ENCODE data around the gene CHTF18.
"Not testable (repeated sequence)": the region's sequence is repeated elsewhere in the genome, so short reads cannot be mapped to it uniquely, and the experiment has no call there.

CHTF18 gene

DNA sequence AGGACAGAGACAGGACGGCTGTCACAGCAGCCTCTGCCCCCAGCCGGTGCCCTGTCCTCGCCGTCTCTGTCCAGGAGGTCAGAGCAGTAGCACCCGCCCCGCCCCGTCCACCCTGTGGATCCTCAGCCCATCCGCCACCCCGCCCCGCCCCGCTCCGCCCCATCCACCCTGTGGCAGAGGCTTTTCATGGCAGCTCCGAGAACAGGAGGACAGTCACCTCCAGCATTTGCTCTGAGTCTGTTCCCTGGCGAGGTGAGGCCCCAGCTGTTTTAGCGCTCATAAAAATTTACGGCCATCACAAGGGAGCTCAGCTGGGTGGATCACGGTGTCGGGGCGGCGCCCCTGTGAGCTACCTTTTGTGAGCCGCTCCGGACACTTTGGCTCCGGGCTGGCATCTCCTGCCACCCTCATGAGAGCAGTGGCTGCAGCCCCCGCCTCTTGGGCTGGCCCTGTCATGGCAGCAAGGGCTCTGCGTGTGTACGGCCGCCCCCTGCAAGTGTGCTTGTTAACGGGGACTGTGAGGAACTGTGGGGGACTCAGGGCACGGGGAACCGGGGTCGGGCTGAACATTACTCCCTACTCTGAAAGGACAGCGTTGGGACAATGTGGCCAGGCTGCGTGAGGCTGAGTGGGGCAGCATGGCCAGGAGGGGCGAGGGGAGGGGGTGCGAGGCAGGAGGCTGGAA is 44.4 kb downstream of the CHTF18 start:
- DNase-seq, result no peak

DNA sequence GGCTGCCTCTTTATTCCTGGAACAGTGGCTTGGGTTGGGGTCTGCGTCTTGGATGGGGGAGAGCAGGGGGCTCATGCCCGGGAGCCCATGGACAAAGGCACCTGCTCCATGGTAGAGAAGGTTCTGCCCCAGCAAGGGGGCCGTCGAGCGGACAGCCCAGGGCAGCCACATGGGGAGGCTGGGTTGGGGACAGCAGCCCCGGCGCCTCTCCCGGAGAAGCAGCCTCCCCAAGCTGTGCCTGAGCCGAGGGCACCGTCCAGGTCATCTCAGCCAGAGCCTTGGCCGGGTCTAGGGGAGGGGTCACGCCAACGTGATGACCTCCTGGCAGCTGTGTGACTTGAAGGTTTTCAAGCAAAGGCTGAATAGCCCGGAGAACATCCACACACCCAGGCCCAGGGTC is 45.0 kb downstream of the CHTF18 start:
- no peak for DNase-seq

DNA sequence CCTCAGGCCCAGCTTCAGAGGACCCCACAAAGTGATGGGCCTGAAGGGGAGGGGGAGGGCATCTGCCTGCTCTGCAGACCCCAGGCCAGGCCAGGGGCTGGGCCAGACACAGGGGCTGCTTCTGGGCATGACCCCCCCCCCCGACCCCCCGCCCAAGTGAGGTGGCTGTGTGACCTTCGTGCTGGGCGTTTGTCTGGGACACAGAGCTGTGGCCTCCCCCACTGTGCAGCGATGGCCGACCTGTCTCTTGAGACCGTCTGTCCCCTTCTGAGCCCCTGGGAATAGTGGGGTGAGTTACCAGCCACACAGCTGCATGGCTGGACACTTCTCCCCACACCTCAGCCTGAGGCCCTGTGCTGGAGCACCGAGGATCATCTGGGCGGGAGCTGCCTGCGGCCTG is 47.0 kb downstream of the CHTF18 start:
- DNase-seq, result no peak

DNA sequence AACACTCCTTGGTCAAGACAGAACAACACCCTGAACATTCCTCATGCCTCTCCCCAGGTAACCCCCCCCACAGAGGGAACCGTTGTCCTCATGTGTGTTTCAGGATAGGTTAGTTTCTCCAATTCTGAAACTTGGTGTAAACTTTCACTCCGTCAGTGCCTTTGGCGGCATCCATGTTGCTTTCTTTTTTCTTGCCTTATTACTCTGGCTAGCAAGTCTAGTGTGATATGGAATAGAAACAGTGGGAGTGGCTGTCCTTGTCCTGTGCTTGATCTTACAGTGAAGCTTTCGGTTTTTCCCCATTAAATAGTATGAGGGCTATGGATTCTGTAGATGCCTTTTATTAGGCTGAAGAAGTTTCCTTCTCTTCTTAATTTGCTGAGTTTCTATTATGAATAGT is 47.8 kb downstream of the CHTF18 start:
- no peak for DNase-seq

DNA sequence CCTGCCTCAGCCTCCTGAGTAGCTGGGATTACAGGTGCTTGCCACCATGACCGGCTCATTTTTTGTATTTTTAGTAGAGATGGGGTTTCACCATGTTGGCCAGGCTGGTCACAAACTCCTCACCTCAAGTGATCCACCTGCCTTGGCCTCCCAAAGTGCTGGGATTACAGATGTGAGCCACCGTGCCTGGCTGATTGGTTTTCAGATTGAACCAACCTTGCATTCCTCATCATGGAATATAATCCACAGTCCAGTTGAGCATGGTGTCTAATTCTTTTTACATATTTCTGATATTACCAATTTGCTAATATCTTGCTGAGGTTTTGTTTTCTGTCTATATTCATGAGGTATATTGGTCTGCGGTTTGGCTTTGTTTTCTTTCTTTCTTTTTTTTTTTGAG is 48.4 kb downstream of the CHTF18 start:
- DNase-seq, result not testable (repeated sequence)

DNA sequence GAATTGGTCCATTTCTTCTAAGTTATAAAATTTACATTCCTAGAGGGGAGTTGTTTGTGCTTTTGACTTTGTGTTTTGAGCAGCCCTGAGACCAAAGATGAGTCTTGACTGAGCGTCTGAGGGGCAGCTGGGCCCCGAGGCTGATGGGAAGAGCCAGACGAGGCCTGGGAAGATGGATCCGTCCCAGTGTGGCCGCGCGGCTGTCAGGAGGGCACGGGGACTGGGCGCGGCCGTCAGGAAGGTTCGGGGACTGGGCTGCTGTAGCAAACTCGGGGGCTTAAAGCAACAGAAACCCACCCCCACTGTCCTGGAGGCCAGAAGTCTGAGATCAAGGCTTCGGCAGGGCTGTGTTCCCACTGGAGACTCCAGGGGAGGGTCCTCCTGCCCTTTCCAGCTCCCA is 50.3 kb downstream of the CHTF18 start:
- no peak for DNase-seq

DNA sequence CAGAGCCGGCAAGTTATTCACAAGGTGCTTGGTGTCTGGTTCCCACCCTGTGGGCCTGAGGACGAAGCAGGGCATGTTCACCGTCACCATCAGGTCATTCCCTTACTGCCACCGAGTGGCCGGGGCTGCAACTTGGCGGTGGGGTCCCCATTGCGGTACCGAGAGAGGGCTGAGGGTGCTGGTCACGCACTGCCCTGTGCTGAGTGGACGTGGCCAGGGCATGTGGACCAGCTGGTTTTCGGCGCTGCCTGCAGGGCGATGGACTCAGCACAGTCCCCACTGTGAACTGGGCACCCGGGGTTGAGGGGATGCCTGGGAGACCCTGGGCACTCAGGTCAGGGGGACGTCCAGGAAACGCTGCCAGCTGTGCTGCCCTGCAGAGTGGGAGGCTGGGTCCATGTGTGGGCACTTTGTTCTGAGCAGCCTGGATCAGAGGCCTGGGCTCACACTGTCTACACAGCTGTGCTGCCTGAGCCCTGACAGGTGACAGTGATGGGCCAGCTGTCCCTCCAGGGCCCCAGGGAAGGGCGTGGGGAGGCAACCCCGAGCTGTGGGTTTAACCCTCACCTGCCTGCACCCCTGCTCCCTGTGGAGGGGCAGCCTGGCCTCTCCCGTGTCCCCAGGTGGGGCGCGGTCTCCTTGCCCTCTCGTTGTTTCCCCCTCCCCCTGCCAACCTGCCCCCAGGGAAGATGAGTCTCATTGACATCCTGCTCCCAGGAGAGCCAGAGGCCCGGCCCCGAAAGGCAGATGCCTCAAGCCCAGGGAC is 51.4 kb downstream of the CHTF18 start:
- no peak for DNase-seq

DNA sequence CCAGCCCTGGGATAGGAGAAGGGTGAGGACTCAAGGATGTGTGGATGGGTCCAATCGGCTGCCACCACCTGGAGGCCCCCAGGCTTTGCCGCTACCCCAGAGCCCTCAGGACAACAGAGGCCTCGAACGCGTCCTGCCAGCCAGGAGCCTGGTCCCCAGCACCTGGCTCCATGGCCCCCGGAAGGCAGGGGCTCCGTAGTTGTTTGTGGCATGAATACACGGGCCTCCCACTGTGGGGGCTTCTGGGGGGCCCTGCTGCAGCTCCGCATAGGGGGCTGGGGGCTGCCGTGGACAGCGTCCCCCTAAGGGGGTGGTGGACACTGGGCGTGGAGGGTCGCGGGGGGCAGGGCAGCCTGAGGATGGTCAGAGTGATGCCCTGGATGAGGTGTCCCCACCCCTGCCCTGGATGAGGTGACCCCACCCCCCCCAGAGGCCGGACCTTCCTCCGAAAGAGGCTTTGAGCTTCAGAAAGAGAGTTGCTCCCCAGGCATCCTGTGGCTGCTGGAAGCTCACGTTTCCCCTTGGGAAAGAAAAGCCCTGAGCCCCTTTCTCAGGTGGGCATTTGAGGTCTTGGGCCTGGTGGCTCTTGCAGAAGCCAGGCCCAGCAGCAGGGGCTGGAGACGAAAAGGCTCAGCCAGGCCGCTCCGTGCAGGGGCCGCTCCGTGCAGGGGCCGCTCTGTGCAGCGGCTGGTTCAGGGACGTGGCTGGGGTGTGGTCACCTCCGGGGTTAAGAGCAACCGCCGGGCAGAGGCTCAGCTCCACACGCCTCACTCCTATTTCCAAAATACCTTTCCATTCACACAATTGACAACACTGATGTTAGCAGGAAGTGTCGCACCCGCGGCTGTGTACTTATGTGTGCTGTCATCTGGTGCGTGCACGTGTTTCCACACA is 52.4 kb downstream of the CHTF18 start:
- no peak for DNase-seq

DNA sequence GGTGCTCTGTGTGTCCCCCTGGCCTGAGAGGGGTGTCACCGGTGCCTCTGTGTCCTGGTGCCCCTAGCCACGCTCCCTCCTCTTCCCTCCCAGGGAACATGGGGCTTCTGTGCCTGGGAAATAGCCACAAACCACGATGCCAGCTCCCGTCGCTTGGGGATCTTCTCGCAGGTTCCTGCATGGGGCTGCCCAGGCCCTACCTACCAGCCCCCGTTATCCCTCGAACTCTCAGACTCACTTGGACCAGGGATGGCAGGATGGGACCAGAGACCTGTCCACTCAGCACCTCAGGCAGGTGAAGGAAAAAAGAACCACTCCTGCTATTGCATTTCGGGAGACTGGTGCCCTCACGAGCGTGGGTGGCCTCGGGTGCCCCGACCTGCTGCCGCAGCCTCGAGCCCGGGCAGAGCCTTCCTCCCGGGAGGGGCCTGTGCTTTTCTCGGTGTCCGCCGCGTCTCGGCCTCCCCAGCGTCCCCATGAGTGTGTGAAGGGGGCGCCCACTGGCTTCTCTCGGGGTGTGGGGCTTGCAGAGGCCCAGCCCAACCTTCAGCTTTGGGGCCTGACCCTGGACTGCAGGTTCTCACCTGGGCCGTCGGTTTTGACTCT is 53.1 kb downstream of the CHTF18 start:
- DNase-seq, result no peak

DNA sequence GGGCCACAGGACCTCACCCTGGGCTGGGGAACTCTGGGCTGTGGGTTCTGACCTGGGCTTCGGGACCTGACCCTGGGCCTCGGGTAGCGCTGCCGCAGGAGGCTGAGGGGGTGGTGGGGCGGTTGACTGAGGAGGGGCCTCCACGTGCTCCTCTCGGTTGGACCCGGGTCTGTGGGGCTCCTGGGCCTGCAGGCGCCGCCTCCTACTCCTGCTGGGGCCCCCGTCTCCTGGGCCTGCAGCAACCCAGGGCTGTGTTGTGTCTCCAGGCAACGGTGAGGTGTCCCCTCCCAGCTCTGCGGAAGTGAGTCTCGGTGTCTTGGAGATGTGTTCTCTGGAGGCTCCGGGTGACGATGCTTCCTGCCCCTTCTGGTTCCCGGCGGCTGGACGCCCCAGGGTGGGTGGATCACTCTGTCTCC is 53.6 kb downstream of the CHTF18 start:
- DNase-seq, result no peak

DNA sequence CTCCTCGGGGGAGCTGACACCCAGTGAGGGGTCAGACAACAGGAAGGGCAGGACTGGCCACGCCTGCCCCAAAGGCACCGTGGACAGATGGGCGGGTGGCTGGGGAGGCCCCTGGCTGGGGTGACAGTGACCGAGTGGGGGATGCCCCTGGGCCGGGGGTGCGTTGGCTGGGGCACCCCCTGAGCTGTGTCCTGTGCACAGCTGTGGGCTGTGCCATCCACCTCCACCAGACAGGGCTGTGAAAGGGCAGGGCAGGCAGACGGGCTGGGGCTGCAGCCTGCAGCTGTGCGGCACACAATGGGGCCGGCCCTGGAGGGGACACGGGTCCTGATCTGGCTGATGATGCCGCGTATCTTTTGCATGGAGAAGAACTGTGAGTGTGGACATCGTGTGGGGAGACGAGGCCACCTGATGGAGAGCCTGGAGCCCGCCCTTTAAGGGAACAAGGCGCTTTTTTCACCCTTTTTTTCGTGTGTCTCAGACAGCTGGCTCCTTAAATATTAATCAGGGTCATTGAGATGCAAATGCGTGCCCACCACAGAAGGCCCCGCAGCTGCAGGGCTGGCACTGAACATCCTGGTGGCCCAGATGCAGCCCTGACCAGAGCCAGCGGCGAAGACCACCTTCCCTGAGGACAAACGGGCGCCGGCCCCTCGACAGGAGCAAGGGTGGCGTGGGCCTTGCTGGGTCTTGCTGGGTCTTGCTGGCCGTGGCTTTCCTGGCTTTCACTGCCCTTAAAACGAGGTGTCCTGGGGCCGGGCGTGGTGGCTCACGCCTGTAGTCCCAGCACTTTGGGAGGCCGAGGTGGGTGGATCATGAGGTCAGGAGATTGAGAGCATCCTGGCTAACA is 54.5 kb downstream of the CHTF18 start:
- DNase-seq, result no peak

DNA sequence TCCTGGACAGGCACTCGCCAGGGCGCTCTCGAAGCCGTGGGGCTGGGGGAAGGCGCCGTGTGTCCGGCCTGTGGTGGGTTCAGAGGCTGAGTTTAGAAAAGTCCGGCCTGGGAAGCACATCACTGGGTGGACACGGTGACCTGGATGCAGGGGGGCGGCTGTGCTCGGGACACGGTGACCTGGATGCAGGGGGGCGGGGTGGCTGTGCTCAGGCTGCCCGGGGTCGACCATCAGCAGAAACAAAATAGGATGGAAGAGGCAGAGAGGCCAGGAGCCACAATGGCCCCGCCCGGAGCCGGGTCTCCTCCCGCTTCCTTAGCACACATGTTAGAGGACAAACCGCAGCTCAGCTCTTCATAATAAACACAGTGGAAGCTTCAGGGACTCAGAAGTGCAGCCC is 55.4 kb downstream of the CHTF18 start:
- DNase-seq, result no peak

DNA sequence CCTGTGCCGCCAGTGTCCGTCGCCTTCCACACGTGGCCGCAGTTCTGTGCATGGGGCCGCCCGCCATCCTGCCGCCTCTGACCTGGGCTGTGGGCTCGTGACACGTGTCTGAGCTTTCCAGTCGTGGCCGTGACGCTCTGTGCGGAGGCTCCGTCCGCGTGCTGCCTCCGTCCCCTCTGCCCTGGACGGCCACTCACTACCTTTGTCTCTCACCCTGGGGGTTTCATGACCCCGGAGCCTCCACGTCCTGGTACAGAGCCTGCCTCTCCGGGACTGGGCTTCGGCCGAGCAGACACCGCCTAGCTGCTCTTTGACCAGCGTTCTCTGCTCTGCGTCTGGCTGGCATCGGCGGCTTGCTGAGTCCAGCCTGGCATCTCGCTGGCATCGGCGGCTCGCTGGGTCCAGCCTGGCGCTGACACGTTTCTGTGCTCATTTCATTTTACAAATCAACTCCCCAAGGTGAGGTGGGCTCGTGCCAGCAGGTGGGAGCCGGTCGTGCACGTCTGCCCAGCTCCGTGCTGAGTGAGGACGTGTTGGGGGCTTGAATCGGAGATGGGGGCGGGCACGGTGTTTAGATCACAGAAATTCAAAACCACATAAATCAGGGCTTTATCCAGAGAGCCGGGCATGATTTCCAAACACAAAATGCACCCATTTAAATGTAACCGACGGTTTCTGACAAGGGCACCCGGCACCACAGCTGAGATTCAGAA is 56.4 kb downstream of the CHTF18 start:
- DNase-seq, result no peak

DNA sequence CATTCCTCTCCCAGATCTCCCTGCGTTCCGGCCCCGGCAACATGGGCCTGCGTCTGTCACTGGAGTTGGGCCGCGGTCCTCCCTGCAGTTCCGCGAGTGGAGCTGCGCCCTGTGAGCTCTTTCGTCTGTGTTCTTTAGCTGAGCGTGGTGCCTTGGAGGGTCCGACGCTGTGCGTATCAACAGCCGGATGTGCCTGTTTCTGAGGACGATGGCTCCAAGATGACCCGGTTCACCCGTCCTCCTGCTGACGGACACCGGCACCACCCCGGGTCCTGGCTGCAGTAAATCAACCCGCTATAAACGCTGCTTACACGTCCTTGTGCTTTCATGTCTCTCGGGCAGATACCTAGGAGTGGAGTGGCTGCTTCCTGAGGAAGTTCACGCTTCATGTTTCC is 56.9 kb downstream of the CHTF18 start:
- DNase-seq, result no peak

DNA sequence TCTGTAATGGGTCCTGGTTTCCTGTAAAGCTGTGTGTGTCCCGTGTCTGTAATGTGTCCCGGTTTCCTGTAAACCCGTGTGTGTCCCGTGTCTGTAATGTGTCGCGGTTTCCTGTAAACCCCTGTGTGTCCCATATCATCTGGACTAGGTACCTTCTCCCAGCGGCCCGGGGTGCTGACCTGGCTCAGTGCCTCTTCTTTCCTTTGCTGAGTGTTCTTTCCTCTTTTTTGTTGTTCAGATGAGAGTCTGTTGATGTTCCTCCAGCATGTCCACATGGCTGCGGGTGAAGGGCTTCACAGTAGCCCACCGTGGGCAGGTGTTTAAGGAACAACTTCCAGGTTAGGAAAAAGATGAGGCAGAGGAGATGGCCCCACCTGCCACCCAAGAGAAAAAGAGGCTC is 58.7 kb downstream of the CHTF18 start:
- DNase-seq, result no peak
